ENCODE measurements around the gene SGSM1. TPM values are rescaled to one million over a fixed set of nuclear protein-coding genes. Genes with fewer than 3 reads are reported as not detected.
A peak's percentile ranks its signal among the peaks of the same experiment; 100 is the strongest.

SGSM1 gene
- total RNA-seq, 3 donors from 2014 or later: 2.0 to 6.5 (median 3.0) TPM

- Histone ChIP-seq H3K4me3 (no peak overlapping the region), H3K4me1 (ENCODE audit: low read depth) (no peaks in the 10 kb centered on the region), H3K36me3 (ENCODE audit: low read depth) (no peaks in the 10 kb centered on the region), H3K9me3 (no peaks in the 10 kb centered on the region)
- intact Hi-C loops (cut with DNase I, micrococcal nuclease): no loop called here
- ATAC-seq (no peak), DNase-seq (no peak)
- TF ChIP-seq CTCF (IDR thresholded peaks at IDR 0.05): no peak
Measured at GRCh38 chr22:24930678-24931077, 124.7 kb downstream of the SGSM1 start.

GRCh38 chr22:24935771-24936483 lies 129.9 kb downstream of the SGSM1 start:
- ATAC-seq (no peak), DNase-seq (no peak)

GRCh38 chr22:24937114-24937513 lies 131.1 kb downstream of the SGSM1 start:
- TF ChIP-seq CTCF (IDR thresholded peaks at IDR 0.05): no peak
- Histone ChIP-seq H3K9me3 (no peaks in the 10 kb centered on the region), H3K36me3 (ENCODE audit: low read depth) (no peaks in the 10 kb centered on the region), H3K4me3 (no peak overlapping the region), H3K4me1 (ENCODE audit: low read depth) (no peaks in the 10 kb centered on the region)
- intact Hi-C loops (cut with DNase I, micrococcal nuclease): no loop called here
- DNase-seq (peak in 1 of 3 donors; percentile 48), ATAC-seq (peak; percentile 66)

More at GRCh38 chr22:24935771-24936483, 129.9 kb downstream of the SGSM1 start:
- Histone ChIP-seq H3K4me1 (ENCODE audit: low read depth) (no peaks in the 10 kb centered on the region), H3K4me3 (no peak overlapping the region), H3K36me3 (ENCODE audit: low read depth) (no peaks in the 10 kb centered on the region), H3K9me3 (no peaks in the 10 kb centered on the region)
- intact Hi-C loops (cut with DNase I, micrococcal nuclease): no loop called here
- no peak for TF ChIP-seq CTCF (IDR thresholded peaks at IDR 0.05)

DNA sequence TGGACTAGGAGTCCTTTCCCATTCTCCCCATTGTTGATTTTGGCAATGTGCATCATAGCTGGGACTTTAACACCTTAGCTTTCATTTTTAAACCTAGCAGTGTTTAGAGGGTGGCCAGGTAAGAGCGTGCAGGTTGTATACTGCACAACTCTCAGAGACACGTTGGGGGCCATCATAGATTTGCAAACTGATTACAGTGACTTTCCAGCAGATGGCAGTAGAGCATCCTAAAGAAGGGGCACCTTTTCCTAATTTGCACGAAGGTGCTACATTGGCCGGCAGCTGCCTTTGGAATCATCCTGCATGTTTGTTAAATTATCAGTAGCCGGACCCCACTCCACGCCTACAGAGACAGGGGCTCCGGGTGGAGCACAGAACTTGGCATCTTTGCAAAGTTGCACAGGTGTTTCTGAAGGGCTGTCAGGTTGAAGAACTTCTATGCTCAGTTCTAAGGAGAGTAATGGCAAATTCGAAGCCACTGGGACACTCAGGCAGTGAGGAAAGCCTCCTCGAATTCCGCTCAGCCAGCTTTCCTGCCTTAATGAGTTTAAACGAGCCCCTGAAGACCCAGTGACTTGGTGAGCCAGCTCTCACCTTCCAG lies 132.8 kb downstream of the SGSM1 start:
- DNase-seq: peak in 1 of 3 donors; percentile 57
- TF ChIP-seq CTCF (IDR thresholded peaks at IDR 0.05): peak; percentile 28
- peak; percentile 82 for ATAC-seq
- Histone ChIP-seq H3K9me3 (no peaks in the 10 kb centered on the region), H3K4me1 (ENCODE audit: low read depth) (no peaks in the 10 kb centered on the region), H3K36me3 (ENCODE audit: low read depth) (no peaks in the 10 kb centered on the region), H3K4me3 (no peak overlapping the region)
- intact Hi-C loops (cut with DNase I, micrococcal nuclease): no loop called here

DNA sequence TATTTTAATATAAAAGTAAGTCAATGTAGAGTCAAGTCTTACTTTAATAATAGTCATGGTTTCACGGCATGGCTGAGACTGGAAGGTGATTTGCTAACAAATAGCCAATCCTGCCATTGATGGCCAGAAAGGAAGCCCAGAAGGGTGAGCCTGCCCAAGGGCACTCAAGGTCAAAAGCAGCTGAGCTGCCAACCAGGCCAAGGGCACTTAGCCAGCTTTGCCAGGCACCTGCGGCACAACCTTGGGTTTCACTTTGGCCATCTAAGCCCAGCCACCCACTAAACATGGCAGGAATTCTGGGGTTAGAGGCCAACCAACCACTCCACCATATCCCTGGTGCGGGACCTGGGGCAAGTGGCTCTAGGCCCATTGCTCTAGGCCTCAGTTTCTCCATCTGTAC lies 136.3 kb downstream of the SGSM1 start:
- no peak for TF ChIP-seq CTCF (IDR thresholded peaks at IDR 0.05)
- H3K36me3 ChIP-seq (ENCODE audit: low read depth): no peaks in the 10 kb centered on the region
- ATAC-seq (no peak), DNase-seq (no peak)
- intact Hi-C loops (cut with DNase I, micrococcal nuclease): no loop called here
- H3K4me3 ChIP-seq: no peak overlapping the region
- no peaks in the 10 kb centered on the region for H3K9me3 ChIP-seq
- H3K4me1 ChIP-seq (ENCODE audit: low read depth): peaks cover 3% of the 10 kb centered on the region

Measured in mucosa of descending colon (tissue), 3 donors.